ENCODE data around the gene PDE2A. TPM values are rescaled to one million over a fixed set of nuclear protein-coding genes. Genes with fewer than 3 reads are reported as not detected.
A peak's percentile ranks its signal among the peaks of the same experiment; 100 is the strongest.

The PDE2A gene
- total RNA-seq, 3 donors from 2014 or later = 23.7 to 85.9 (median 67.0) TPM

DNA sequence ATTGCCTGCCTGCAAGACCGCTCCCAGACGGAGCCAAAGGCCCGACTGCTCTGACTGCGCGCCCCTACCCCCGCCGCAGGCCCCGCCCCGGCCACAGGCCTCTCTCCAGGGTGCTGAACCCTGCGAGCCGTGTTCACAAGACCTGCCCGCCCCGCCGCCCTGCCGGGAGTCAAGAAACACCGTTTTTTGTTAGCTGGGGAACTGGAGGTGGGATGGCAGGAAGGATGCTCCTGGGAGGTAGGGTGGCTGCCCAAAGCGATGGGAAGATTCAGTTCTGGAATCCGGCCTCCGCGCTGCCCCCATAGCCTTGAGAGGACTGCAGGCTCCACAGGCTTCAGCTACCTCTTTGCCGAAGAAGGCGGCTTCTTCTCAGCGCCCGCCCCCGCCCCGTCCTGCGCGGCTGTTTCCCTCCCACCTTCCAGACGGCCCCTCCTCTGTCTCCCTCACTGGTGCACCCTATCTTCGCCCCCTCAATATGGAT is 2.7 kb upstream of the PDE2A start:
- Histone ChIP-seq H3K9me3 (no peaks in the 10 kb centered on the region), H3K27ac (no peak overlapping the region), H3K27me3 (peaks cover 3 to 70% of the 10 kb centered on the region in 2 donors), H3K36me3 (no peaks in the 10 kb centered on the region), H3K4me1 (no peaks in the 10 kb centered on the region), H3K4me3 (no peak overlapping the region)
- intact Hi-C loops (cut with DNase I; ENCODE audit: low total_unique reads) = no loop called here
- TF ChIP-seq POLR2AphosphoS5 (IDR thresholded peaks at IDR 0.05) (no peak), CTCF (IDR thresholded peaks at IDR 0.05) (no peak), POLR2A (IDR thresholded peaks at IDR 0.05) (no peak)
- peak; percentile 36 to 70 for DNase-seq (ENCODE audit: low spot score in 2 of 2)

GRCh38 chr11:72675221-72675620 is 999 bp upstream of the PDE2A start:
- H3K36me3 ChIP-seq = no peaks in the 10 kb centered on the region
- no peak overlapping the region for H3K4me3 ChIP-seq
- no peaks in the 10 kb centered on the region for H3K4me1 ChIP-seq
- intact Hi-C loops (cut with DNase I; ENCODE audit: low total_unique reads) = no loop called here
- no peak overlapping the region for H3K27ac ChIP-seq
- no peaks in the 10 kb centered on the region for H3K9me3 ChIP-seq
- no peak for TF ChIP-seq CTCF (IDR thresholded peaks at IDR 0.05)
- TF ChIP-seq POLR2AphosphoS5 (IDR thresholded peaks at IDR 0.05) = no peak
- TF ChIP-seq POLR2A (IDR thresholded peaks at IDR 0.05) = no peak
- DNase-seq (ENCODE audit: low spot score in 2 of 2) = no peak
- peaks cover 3 to 74% of the 10 kb centered on the region in 2 donors for H3K27me3 ChIP-seq

DNA sequence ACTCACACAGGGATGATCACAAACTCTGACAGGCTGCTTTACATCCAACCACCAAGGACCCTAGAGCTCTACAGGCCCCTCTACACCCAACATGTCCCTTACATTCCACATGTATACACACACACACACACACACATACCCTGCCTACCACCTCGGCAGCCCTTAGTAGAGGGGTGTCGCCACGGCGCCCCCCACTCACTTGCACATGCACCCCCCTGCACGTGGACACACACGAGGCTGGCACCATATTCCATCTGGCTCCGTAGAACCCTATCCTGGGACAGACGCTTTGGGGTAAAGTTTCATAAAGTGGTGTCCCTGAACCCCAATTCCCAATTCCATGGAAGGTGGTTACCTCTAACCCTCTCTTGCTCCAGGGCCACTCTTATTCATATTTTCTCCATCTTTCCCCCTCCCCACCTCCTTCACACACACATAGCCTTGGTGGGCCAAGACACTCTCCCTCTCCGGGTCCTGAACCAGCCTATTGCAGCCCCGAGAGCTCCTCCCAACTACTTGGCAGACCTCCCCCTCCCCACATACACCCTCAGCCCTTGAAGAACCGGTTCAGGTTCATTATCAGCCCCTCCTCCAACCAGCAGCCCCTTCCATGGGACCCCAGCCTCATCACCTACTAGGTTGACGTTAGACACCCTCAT is 809 bp downstream of the PDE2A start:
- Histone ChIP-seq H3K36me3 (no peaks in the 10 kb centered on the region), H3K9me3 (no peaks in the 10 kb centered on the region), H3K4me1 (no peaks in the 10 kb centered on the region), H3K27ac (no peak overlapping the region), H3K4me3 (no peak overlapping the region), H3K27me3 (peaks cover 3 to 65% of the 10 kb centered on the region in 2 donors)
- intact Hi-C loops (cut with DNase I; ENCODE audit: low total_unique reads) = no loop called here
- no peak for DNase-seq (ENCODE audit: low spot score in 2 of 2)
- TF ChIP-seq POLR2AphosphoS5 (IDR thresholded peaks at IDR 0.05) = no peak
- no peak for TF ChIP-seq POLR2A (IDR thresholded peaks at IDR 0.05)
- no peak for TF ChIP-seq CTCF (IDR thresholded peaks at IDR 0.05)

DNA sequence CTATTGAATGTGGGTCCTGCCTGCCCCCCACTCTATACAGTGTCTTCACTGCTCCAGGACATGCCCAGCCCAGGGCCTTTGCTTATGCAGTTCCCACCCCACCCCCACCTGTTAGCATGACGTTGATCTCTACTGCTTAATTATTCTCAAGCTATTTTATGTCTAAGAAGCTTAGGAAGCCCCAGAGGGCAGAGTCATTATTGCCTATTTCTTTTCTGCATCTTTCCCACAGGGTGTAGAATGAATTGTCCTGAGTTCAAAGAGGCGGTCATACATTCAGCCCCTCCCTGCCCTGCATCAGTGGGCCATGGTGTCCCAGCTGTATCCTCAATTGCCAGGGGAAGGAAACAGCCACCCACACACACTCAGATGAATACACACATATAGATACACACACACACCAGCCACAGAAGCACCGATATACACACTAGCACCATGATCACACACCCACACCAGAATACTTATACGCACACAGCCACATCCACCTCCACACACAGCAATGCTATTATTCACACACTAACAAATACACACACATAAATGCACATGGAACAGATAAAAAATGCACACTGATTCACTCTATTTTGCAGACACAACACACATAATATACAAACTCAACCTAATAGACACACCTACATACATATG is 1.5 kb downstream of the PDE2A start:
- H3K36me3 ChIP-seq = no peaks in the 10 kb centered on the region
- DNase-seq (ENCODE audit: low spot score in 2 of 2) = no peak
- H3K27me3 ChIP-seq = peaks cover 3 to 58% of the 10 kb centered on the region in 2 donors
- intact Hi-C loops (cut with DNase I; ENCODE audit: low total_unique reads) = no loop called here
- no peak overlapping the region for H3K27ac ChIP-seq
- H3K9me3 ChIP-seq = peaks cover 0 to under 1% of the 10 kb centered on the region in 2 donors
- TF ChIP-seq POLR2AphosphoS5 (IDR thresholded peaks at IDR 0.05) = no peak
- no peak for TF ChIP-seq POLR2A (IDR thresholded peaks at IDR 0.05)
- no peak for TF ChIP-seq CTCF (IDR thresholded peaks at IDR 0.05)
- H3K4me1 ChIP-seq = no peaks in the 10 kb centered on the region
- H3K4me3 ChIP-seq = no peak overlapping the region

Measured in breast epithelium (tissue), 4 donors.